NCI-H345 (cell line): Measurements from ENCODE around the gene UNC5C.

ENCODE experiments used
- DNase-seq: peaks from one replicate; lab custom pipeline; 2025; lab: John Stamatoyannopoulos, UW

UNC5C gene

DNA sequence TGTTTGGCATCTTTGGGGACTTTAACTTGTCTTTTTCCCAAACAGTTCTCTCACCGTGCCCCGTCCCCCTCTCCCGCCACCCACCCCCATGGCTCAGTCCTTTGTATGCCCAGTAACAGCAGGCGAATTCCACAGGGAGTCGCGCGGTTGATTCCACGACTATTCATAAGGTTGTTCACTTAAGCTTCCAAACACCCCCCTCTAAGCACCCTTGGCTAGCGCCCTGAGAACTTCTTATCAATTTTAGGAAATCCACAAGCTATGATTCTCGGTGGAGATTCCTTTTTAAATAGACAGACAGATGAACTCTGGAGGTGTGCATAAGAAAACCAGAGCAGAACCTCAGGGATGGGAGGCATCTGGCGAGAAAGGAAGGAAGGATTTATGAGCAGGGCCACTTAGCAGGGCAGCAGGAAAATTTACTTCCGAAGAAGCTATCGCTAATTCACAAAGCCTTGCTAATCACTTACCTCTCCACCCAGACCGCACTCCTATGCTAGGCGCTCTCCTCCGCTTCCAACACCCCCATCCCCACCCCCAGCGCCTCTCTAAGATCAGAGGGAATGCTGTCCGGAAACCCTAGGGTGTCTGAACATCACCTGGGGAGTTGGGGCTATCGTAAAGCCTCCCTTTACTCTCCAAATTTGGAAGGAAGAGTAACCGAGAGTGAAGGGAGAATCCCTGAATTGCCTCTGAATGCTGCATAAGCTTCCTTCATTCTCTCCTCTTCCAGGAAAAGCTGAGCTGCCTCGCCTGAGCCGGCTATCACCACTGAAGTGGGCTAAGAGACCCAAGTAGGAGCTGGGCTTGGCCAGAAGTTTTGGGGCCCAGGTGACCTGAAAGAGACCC, 1.7 kb downstream of the UNC5C start:
- DNase-seq: no peak

GRCh38 chr4:95546221-95546620, 2.6 kb downstream of the UNC5C start:
- DNase-seq: no peak

DNA sequence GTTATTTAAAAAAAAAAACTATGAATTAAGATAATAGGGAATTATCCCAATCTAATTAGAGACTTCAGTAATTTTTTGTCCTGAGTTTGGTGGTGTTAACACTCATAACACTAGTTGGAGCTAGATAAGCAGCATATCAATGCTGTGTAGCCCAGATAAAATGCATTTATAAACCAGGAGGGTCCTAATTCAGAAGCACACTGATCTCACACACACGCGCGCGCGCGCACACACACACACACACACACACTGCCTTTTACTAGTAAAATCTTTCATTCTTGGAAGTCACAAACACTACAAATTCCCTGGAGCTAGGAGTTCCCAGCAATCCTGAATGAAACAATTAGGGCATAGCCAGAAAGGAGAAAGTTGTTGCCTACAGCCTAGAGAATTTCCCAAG, 3.2 kb downstream of the UNC5C start:
- no peak for DNase-seq

DNA sequence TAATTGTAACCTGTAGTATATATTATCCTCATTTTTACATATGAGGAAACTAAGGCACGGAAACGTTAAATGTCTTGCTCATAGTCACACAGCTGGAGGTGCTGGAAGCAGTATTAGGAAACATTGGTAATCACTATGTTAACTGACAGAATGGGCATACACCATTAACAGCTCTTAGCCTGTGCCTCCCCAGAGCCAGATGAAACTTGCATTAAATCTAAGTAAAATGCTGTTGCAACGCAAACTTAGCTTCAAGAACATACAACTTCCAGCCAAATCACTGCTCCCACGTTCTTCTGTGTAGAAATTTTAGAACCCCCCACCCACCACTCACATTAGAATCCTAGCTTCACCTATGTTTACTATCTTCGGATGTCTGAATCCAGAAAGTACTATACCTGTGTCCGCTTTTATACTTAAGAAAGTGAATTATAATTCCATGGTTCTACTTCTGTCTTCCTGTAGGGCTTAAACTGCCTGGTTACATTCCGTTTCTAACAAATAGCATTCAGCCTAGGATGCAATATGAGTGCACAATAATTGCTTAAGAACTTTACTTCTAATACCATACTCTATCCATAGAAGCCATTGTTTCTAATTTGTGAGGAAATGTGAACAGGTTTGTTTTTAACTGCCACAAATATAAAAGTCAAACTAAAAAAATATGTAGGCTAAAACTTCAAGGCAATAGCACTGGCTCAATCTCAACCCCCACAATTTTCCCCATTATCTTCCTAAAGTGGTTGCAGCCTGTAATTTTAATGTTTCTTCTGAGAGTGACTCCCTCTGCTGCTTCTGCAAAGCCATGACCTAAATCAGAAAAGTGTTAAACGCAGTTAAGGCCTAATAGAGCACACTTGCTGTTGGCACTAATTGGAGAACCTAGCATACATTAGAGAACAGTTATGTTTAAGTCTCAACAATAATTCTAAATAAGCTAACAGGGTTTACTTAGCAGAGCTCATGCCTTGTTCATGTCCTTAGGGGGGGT, 4.4 kb downstream of the UNC5C start:
- no peak for DNase-seq

DNA sequence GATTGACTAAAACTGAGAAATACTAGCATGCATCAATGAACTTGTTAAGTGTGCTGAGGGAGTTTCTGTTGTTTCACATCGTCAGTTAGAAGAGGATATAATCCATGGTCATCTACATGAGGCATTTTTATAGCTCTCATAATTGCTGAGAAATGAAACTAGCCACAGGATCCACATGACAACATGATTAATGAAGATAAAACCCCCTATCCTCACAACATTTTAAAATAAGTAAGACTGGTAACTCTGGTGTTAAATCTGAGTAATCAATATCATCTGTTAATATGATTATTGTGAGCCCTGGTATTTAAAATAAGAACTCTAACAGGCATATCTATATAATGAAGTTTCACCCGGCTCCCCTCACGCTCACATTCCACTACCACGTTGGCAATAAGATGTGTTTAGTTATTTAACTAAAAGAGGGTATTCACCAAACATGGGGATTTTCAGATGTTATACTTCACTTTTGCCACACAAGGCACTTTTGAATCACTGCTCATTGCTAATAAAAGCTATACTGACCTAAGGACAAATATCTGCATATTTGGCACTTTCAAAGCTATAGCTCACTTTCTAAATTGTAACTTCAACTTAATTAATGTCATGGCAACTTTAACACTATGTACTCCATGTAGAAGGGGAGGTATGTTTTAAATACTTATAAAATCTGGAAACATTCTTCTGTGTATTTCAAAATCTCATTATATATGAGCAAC, 6.7 kb downstream of the UNC5C start:
- no peak for DNase-seq

GRCh38 chr4:95541094-95541493, 7.7 kb downstream of the UNC5C start:
- DNase-seq: no peak

DNA sequence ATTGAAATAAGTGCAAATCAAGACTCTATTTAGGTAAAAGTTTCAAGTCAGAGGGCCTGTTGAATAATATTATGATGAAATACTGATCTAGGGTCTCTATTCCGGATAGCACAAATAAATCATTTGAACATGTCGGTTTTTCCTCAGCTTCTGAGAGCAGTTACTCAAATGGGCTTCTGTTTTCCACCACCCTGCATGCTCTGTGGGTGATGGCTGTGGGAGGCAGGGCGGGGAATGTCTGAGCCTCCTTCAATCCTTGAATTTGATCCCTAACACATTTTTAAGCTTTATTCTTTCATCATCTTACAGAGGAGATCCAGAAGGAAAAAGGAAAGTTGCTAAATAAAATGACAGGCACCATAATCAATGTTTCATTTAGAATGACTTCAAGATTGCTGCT, 8.5 kb downstream of the UNC5C start:
- DNase-seq: no peak

DNA sequence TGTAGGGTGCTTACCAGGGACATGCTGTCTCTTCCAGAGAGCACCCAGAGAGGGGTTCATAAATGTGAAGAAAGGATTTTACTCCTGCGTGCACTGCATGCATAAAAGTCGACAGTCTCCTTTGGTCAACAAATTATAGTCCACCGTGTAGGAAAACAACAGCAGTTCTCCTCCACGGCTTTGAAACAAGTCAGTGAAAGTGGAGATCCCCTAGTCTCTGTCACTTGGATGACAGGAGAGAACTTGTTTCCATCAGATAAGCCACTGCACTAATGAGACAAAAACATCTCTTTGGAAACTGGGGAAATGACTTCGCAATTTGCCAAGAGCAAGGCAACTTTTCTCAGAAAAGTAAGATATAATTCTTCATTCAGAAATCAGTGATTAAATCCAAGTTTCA, 9.7 kb downstream of the UNC5C start:
- DNase-seq: no peak

GRCh38 chr4:95537863-95538488, 10.8 kb downstream of the UNC5C start:
- no peak for DNase-seq

GRCh38 chr4:95537191-95537590, 11.6 kb downstream of the UNC5C start:
- DNase-seq: no peak

- DNase-seq: no peak
These were observed 12.1 kb downstream of the UNC5C start for GRCh38 chr4:95536650-95537049.

- no peak for DNase-seq
These were observed 13.6 kb downstream of the UNC5C start for GRCh38 chr4:95535180-95535579.

DNA sequence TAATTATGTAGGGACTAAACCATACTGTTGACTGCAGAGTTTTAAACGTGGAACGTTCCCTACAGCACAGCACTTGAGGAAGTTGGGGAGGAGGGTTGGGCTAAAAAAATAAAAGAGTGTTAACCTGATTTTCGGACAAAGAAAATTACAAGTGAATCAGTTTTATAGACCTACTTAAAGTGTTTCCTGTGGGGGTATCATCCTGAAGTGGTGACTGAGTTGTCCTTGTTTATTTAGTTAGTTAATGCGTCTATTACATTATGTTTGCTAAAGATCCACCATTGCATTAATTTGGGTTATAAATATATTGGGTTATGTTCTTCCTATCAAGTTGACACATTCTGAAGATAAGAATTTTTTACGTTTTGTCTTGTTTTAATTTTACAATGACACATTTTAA, 14.7 kb downstream of the UNC5C start:
- DNase-seq: no peak

GRCh38 chr4:95533254-95533653, 15.5 kb downstream of the UNC5C start:
- no peak for DNase-seq

GRCh38 chr4:95532305-95532704, 16.5 kb downstream of the UNC5C start:
- DNase-seq: no peak

- DNase-seq: no peak
These were observed 17.6 kb downstream of the UNC5C start for GRCh38 chr4:95531141-95531540.

GRCh38 chr4:95529946-95530345, 18.8 kb downstream of the UNC5C start:
- DNase-seq: no peak

DNA sequence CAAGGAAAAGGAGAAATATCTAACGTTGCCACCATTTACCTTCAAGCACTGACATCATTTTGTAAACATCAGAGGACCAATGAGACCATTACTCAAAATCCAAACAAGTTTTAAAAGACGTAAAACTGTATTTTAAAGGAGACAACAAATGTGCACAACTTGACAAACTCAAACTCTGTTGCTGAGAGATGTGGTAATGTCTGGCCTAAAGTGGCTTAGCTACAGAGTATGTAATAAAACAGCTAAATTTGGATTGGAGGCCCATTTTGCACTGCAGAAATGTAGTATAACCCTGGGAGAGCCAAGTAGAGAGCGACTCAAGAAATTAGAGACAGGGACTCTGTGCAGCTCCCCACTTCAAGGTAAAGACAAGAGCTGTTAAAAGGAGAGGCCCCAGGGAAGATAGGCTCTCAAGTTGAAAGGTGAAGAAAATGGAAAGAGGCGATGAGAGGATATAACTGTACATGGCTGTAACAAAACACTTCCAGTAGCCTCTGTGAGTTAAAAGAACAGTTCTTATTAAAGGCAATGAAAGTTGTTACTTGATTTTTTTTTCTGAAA, 20.3 kb downstream of the UNC5C start:
- DNase-seq: no peak

- DNase-seq: no peak
These were observed 22.7 kb downstream of the UNC5C start for GRCh38 chr4:95526075-95526474.

DNA sequence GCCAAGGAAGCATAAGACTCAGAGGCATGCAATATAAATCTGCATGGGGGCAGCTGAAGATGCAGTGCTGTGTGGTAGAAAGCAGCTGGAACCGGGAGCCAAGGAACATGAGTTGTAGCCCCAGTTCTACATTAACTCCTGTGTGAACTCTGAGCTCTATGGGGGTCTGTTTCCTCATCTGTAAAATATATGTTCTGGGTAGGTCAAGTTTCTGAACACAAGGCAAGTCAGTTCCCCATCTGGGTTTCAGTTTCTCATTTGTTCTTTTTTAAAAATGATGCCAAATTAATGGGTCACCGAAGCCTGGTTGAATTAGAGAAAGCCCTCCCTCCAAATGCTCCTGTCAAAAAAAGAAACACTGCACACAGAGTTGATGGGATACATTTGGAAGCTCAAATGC, 24.0 kb downstream of the UNC5C start:
- no peak for DNase-seq

DNA sequence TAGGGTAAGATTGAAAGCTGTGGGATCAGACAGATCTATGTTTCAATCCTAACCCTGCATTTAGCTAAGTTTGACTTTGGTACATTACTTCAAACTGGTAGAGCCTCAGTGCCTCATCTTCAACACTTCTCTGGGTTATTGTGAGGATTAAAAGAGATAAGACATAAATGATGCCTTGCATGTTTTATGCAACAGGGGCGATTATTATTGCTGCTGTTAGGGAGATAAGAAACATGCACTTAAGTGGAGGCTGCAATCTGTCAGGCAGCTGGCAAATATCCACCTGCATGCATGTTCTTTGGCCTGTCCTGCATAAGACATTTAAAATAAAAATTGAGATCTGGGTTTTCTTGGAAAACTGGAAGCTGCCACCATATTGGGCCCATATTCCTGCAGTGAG, 24.6 kb downstream of the UNC5C start:
- no peak for DNase-seq
